ENCODE results near the gene NIT2. TPM values are rescaled to one million over a fixed set of nuclear protein-coding genes. Genes with fewer than 3 reads are reported as not detected.

NIT2 gene
- total RNA-seq, 4 donors from 2014 or later: 21.8 to 46.1 (median 35.0) TPM

DNA sequence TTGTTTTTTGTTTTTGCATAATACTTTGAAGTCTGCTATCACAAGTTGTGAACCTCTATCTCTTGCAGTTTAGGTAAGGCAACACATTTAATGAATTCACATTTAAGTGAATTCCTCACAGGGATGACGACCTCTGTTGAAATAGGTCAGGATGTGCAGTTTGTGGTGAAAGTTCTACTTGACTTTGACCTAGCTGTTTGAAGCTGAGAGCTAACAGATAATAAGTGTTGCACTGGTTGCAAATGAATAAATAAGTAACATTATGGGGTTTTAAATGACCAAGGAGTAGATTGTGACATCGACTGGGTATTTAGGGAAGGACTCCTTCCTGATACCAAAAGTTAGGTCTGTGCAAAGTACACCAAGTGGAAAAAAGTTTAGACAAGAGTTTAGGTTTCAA is 23.9 kb downstream of the NIT2 start:
- no peak overlapping the region for H3K4me3 ChIP-seq (ENCODE audit: low read depth, poor library complexity, severe bottlenecking)
- DNase-seq (ENCODE audit: low spot score in 2 of 2): no peak
- WGBS, 2 donors: 92 to 95% methylated on average over 2 of the region's 2 CpGs
- intact Hi-C loops (cut with DNase I; ENCODE audit: low total_unique reads): no loop called here
- TF ChIP-seq POLR2A (IDR thresholded peaks at IDR 0.05): no peak

DNA sequence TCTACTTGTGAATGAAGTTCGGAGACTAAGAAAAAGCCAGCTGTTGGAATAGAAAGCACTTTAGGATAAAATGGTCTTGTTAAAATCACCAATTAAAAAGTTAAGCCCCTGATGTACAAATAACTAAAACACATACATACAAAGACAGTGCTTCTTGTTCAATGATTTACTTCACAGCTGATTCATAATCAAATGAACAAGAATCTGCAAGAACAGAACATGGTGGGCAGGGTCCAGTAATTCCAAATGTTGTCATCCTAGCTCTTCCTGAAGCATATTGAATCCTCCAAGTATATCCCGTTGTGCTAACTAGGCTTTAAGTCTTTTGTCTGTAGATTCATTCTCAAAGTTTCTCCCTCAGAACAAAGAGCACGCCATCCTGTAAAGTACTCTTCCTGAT is 24.5 kb downstream of the NIT2 start:
- no peak overlapping the region for H3K4me3 ChIP-seq (ENCODE audit: low read depth, poor library complexity, severe bottlenecking)
- WGBS, 2 donors: 88 to 92% methylated on average over 3 of the region's 3 CpGs
- no peak for DNase-seq (ENCODE audit: low spot score in 2 of 2)
- no peak for TF ChIP-seq CTCF (IDR thresholded peaks at IDR 0.05)
- TF ChIP-seq POLR2A (IDR thresholded peaks at IDR 0.05): no peak
- intact Hi-C loops (cut with DNase I; ENCODE audit: low total_unique reads): no loop called here

- TF ChIP-seq POLR2A (IDR thresholded peaks at IDR 0.05) (no peak), CTCF (IDR thresholded peaks at IDR 0.05) (no peak)
- WGBS, 2 donors: 94 to 97% methylated on average over 4 of the region's 4 CpGs
- intact Hi-C loops (cut with DNase I; ENCODE audit: low total_unique reads): no loop called here
- no peak overlapping the region for H3K4me3 ChIP-seq (ENCODE audit: low read depth, poor library complexity, severe bottlenecking)
- DNase-seq (ENCODE audit: low spot score in 2 of 2): no peak
These were observed 26.4 kb downstream of the NIT2 start for GRCh38 chr3:100360757-100361496.

DNA sequence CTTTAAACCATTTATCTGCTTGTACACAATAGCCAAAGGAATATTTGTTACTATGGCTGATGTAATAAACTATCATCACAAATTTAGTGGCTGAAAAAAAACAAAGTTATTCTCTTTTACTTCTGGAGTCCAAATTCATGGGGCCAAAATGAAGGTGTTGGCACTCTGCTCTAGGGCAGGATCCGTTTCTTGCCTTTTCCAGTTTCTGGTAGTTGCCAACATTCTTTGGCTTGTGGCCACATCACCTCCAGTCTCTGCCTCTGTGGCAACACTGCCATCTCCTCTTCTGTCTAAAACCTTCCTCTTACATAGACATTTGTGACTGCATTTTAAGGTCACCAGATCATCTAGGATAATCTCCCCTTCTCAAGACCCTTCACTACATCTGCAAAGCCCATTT is 27.3 kb downstream of the NIT2 start:
- TF ChIP-seq CTCF (IDR thresholded peaks at IDR 0.05) (no peak), POLR2A (IDR thresholded peaks at IDR 0.05) (no peak)

DNA sequence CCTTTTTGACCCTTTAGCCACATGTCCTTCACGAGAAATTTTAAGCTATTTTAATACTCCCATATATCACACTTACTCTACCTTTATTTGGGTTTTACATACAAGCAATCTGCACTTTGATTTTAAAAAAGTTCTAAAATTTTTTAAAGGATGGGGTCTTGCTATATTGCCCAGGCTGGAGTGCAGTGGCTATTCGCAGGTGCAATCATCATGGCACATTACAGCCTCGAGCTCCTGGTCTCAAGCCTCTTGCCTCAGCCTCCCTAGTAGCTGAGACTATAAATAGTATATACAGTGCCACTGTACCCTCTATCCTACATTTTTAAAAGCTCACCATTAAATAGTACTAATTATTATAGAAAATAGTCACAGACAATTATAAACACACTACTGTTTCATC is 29.9 kb downstream of the NIT2 start:
- intact Hi-C loops (cut with DNase I; ENCODE audit: low total_unique reads): no loop called here
- no peak for DNase-seq (ENCODE audit: low spot score in 2 of 2)
- TF ChIP-seq POLR2A (IDR thresholded peaks at IDR 0.05) (no peak), CTCF (IDR thresholded peaks at IDR 0.05) (no peak)
- WGBS, 2 donors: 96 to 99% methylated on average over 3 of the region's 3 CpGs
- H3K4me3 ChIP-seq (ENCODE audit: low read depth, poor library complexity, severe bottlenecking): no peak overlapping the region

More for the DNA sequence above, 27.3 kb downstream of the NIT2 start:
- 43 to 54% methylated on average over 1 of the region's 1 CpG for WGBS, 2 donors
- no peak for DNase-seq (ENCODE audit: low spot score in 2 of 2)
- H3K4me3 ChIP-seq (ENCODE audit: low read depth, poor library complexity, severe bottlenecking): no peak overlapping the region
- intact Hi-C loops (cut with DNase I; ENCODE audit: low total_unique reads): no loop called here

DNA sequence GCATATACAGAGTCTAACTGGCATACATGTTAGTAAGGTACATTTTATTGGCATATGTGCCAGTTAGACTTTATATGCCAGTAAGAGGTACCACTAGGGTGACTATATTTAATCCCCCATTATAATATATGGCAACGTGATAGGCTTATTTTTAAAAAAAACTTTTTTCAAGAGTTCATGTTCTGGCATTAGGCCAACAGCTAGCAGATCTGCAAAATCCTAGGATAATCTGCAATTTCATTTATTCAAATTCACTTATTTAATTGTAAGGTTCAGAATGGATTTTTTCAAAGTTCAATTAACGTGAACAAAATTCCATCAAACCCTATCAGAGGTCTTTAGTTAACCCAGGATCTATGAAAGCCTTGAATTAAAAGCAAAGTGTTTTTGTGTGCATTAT is 31.9 kb downstream of the NIT2 start:
- WGBS, 2 donors: 74 to 81% methylated on average over 2 of the region's 2 CpGs
- TF ChIP-seq POLR2A (IDR thresholded peaks at IDR 0.05) (no peak), CTCF (IDR thresholded peaks at IDR 0.05) (no peak)
- no peak overlapping the region for H3K4me3 ChIP-seq (ENCODE audit: low read depth, poor library complexity, severe bottlenecking)
- intact Hi-C loops (cut with DNase I; ENCODE audit: low total_unique reads): no loop called here
- no peak for DNase-seq (ENCODE audit: low spot score in 2 of 2)

All from lower leg skin (tissue), 4 donors.